Kasumi-1 (cell line): Measurements from ENCODE around the gene GLCE.
A peak's percentile ranks its signal among the peaks of the same experiment; 100 is the strongest.
"Not testable (repeated sequence)": the region's sequence is repeated elsewhere in the genome, so short reads cannot be mapped to it uniquely, and the experiment has no call there.

Experiments
- DNase-seq, 2 experiments: peaks; one replicate each; lab custom pipeline; 2025; lab: John Stamatoyannopoulos, UW

Gene GLCE

GRCh38 chr15:69159805-69160140, 662 bp upstream of the GLCE start:
- DNase-seq, result no peak

DNA sequence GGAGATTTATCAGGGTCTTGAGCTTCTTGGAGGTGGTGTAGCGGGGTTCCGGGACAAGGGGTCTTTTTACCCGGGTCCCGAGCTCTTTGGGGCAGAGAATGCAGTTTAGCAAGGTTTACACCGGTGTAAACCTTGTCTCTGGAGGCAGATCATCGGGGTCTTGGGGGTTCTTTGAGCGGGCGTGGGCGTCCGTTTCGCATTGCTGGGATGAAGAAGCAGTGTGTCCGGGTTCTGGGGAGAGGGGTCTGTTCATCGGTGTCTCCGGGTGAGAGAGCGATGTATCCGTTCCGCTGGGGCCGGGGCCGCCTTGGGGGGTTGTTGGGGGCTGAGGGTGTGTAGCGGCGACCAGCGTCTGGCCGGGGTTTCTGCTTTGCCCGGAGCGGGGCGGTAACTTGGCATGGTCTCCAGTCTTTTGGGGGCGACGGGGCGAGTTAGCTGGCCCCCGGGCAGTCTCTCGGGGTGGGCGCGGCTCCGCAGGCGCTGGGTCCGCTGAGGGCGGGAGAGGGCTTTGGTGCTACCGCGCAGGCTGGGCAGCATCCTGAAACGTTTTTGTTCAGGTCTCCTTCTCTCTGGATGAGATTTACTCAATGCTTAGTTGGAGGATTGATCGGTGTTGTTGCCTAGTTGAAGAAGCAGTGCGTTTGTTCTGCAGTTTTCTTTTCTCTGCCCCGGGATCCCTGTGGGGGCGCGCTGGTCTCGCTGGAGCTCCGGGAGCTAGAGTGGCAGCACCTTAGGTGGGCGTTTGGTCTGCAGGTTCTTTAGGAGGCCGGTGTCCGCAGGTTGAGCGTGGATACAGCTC, 843 bp downstream of the GLCE start:
- DNase-seq, result no peak

- no peak for DNase-seq
Observed at GRCh38 chr15:69161878-69162213, 1.4 kb downstream of the GLCE start.

- no peak for DNase-seq
Observed at GRCh38 chr15:69163141-69163669, 2.8 kb downstream of the GLCE start.

DNA sequence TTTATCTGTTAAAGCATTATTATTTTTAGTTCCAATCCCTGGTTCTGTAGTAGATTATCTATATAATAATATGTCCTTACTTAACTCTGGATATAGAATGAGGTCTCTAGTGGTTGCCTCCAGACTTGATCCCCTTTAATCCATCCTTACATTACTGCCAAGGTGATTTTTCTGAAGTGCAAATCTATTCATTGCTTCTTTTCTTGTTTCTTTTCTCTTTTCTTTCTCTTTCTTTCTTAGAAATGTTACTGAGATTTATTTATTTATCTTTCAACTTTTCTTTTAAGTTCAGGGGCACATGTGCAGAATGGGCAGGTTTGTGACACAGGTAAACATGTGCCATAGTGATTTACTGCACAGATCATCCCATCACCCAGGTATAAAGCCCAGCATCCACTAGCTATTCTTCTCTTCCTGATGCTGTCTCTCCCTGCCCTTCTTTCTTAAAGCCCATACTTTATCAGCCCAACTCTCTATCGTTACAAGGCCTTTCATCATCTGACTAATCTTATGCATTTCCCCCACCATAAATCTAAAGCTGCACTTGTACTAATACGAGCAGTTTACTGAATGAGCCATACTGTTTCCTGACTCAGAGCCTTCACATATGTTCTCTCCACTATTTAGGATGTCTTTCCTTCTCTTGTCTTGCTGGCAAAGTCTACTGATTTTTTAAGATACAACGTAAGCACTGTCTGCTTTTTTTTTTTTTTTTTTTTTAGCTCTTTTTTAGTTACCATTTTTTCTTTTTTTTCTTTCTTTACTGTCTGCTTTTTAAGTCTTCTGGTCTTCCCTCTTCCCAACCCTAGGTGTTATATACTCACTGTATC, 4.6 kb downstream of the GLCE start:
- no peak for DNase-seq

DNA sequence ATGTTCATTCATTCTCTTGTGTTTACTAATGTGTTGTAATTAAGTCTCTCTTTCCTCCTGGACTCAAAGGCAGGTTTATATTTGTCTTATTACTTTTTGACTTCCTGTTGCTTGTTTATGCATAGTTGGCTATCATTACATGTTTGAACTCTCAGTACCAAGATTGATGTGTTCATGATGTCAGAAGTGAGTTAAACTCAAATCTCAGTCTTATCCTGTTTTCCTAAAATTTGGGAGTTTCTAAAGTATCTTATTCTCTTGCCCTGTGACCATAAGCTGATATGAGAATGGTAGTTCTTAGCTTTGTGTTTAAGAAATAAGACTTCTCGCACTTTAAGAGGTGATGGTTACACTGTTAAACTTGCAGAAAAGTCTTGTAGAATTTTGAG, 5.2 kb downstream of the GLCE start:
- DNase-seq, result no peak

DNA sequence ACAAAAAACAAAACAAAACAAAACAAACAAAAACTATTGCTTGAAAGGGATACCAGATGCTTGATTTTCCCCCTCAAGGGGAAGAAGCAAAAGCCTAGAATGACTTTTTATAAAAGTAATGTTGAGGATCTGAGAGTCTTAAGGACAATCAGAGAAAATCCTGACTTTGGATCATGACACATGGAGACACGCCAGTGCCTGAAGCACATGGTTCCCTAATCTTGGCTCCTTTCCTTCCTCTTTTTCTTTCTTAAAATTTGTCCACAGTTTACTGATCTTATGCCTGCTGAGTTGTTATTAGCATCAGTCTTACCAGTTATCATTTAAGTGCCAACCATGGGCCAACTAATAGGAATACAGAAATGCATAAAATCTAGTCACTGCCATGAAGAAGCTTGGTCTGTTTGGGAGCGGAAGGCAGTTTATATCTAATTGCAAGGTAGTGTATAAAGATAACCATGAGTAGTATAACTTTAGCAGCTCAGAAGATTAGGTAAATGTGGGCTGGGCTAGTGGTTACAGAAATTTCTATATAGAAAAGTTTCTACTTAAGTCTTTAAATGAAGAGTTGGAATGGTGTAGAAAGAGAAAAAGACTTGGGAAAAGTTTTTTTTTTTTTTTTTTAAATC, 6.9 kb downstream of the GLCE start:
- peak in 1 of 2 experiments; percentile 2 for DNase-seq

- DNase-seq, result not testable (repeated sequence)
Observed at GRCh38 chr15:69168361-69168760, 7.9 kb downstream of the GLCE start.

DNA sequence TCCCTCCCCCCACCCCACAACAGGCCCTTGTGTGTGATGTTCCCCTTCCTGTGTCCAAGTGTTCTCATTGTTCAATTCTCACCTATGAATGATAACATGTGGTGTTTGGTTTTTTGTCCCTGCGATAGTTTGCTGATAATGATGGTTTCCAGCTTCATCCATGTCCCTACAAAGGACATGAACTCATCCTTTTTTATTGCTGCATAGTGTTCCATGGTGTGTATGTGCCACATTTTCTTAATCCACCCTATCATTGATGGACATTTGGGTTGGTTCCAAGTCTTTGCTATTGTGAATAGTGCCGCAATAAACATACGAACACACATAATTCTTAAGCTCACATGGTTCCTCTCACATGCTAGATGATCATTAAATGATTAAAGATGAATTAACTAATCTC, 9.1 kb downstream of the GLCE start:
- DNase-seq, result not testable (repeated sequence)

- DNase-seq, result no peak
Observed at GRCh38 chr15:69170597-69170996, 10.2 kb downstream of the GLCE start.

DNA sequence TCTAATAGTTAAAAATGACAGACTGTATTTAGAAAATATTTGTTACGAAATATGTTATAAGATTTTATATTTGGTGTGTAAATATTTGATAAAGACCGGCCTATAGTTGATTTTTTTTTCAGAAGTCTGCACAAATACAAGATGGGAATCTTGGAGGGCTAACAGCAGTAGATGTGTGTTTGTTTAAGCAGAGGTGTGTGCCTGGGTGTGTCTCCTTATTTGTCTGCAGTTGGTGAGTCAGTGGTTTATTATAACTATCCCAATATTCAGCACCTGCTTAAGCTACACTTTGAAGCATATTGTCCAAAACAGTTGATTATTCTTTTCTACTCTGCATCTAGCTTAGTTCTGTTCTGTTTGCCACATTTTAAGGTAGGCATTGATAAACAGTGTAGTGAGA, 12.4 kb downstream of the GLCE start:
- no peak for DNase-seq

GRCh38 chr15:69175536-69175935, 15.1 kb downstream of the GLCE start:
- DNase-seq, result no peak

DNA sequence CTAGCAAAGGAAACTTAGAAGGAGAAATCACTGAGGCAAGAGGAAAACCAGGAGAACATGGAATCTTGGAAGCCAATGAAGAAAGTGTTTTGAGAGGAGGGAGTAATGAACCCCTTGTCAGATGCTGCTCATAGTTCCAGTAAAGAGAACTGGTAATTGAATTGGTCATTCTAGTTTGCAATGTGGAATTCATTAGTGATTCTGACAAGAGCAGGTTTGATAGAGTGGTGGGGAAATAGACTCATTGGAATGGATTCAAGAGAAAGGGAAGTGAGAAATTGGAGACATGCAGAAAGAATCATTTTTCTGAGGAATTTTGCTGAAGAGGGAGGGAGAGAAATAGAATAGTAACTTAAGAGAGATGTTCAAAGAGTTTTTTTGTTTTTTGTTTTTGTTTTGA, 21.0 kb downstream of the GLCE start:
- no peak for DNase-seq

GRCh38 chr15:69185216-69185615, 24.8 kb downstream of the GLCE start:
- DNase-seq, result no peak

GRCh38 chr15:69185706-69186105, 25.3 kb downstream of the GLCE start:
- no peak for DNase-seq

DNA sequence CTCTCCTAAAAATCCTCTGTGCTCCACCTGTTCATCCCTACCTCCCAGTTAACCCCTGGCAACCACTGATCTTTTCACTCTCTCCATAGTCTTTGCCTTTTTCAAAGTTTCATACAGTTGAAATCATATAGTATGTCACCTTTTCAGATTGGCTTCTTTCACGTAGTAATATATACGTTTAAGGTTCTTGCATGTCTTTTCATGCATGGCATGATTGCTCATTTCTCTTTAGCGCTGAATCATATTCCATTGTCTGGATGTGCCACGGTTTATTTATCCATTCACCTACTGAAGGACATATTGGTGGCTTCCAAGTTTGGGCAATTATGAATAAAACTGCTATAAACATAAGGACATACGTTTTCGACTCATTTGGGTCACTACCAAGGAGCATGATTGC, 28.7 kb downstream of the GLCE start:
- DNase-seq, result no peak

- DNase-seq, result no peak
Observed at GRCh38 chr15:69190091-69190490, 29.7 kb downstream of the GLCE start.

DNA sequence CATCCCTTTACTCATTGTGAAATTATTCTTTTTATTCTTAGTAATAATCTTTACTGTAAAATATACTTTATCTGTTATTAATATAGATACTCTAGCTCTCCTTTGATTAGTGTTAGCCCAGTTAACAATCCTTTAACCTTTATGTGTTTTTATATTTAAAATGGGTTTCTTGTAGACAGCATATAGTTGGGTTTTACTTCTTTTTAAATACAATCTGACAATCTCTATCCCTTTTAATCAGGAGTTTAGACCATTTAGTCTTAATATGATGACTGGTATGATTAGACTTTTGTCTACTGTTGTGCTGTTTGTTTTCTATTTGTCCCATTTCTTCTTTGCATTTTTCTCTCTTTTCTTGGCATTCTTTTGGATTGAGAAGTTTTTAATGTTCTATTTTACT, 30.1 kb downstream of the GLCE start:
- DNase-seq, result no peak

GRCh38 chr15:69194025-69194827, 33.8 kb downstream of the GLCE start:
- DNase-seq, result no peak

DNA sequence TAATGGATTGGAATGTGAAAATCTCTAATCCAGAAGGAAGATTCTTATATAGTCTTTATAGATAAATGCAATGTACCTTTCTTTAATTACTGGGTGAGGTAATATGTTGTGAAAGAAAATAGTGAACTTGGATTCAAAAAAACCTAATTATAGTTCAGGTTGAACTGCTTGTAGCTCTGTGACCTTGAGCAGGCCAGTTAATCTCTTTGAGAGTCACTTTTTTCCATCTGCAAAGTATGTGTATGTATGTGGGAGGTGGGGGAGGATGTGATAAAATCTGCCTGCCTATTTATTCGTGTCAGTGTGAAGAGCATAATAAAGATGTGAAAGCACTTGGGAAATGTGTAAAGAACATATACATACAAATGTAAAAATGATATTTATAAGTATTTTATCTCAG, 34.4 kb downstream of the GLCE start:
- no peak for DNase-seq

DNA sequence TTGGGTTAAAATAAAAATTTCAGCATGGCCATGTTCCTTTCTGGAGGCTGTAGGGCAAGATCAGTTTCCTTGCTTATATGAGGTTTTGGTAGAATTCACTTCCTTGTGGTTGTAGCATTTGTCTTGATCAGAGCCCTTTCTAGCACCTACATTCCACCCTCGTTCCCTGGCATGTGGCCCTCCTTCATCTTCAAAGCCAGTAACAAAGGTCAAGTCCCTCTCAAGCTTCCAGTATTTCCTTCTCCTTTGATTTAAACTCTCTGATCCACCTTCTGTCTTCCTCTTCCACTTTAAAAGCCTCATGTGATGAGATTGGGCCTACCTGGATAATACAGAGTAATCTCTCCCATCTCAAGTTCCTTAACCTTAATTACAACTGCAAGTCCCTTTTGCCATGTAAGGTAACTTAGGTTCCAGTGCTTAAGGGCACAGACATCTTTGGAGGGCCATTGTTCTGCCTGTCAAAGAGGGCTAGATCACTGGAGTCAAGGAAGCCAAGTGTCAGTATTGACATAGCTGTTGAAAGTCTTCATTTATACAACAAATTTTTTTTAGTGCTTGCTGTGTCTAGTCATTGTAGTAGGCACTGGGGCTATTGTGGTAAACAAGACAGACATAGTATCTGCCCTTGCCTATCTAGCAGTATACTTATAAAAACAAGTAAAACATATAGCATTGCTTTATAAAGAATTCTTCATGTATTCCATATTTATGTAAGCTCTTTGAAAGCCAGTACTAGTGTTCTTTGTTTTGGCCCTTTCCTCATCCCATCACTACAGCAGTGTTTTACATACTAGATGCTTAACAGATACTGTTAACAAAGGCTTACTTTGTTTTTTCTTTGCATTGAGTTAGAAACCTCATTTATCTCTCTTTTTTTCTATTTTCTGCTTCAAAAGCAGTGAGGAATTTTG, 40.7 kb downstream of the GLCE start:
- no peak for DNase-seq
